GM18873 (cell line): ENCODE results near the gene SLC25A26.

ENCODE experiments used
- ATAC-seq: cut with Tn5 transposase; IDR thresholded peaks from one replicate; pipeline ENCODE4 v1.9.1; 2021; ENCODE audit warnings: mild to moderate bottlenecking, moderate library complexity, moderate number of reproducible peaks; ENCODE audit not compliant: unreplicated experiment, low FRiP score

Gene SLC25A26

GRCh38 chr3:66425576-66426114, 204.8 kb downstream of the SLC25A26 start:
- no peak for ATAC-seq

DNA sequence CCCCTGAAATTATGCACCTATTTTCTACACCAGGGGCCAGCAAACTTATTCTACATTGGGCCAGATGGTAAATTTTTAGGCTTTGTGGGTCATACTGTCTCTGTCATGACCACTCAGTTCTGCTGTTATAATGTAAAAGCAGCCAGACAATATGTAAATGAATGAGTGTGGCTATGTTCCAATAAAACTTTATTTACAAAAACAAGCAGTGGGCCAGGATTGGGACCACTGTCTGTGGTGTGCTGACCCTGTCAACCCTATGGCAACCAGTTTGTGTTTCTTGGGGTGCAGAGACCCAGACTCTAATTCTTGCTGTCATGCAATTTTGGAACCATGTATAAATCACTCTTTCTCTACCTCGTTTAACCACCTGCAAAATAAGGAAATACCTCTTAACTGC, 205.3 kb downstream of the SLC25A26 start:
- no peak for ATAC-seq

DNA sequence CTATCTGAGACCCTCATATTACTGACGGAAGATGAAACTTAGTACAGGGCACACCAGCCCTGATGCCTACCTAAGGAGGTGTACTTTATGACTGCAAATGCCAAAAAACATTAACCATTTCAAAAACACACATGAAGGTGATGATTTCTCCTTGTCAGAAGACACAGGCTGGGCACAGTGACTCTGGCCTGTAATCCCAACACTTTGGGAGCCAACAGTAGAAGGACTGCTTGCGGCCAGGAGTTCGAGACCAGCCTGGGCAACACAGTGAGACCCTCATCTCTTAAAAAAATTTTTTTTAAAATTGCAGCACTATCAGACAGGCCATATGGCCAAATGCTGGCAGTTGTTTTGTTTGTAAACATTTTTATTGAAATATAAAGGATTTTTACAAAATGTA, 206.6 kb downstream of the SLC25A26 start:
- ATAC-seq, result no peak

GRCh38 chr3:66427951-66428474, 207.2 kb downstream of the SLC25A26 start:
- ATAC-seq, result no peak
